Epithelial cell of proximal tubule (primary cell): ENCODE measurements around the gene PPP1R1A. TPM values are rescaled to one million over a fixed set of nuclear protein-coding genes. Genes with fewer than 3 reads are reported as not detected.

Experiments
- DNase-seq: peaks from one replicate; pipeline ENCODE4 v3.0.0-alpha.2; 2011; ENCODE audit warnings: low read depth
- H3K4me3 ChIP-seq: 2 replicates; pipeline ENCODE4 v1.5.1; 2011; ENCODE audit warnings: low read depth, mild to moderate bottlenecking, low read length
- CTCF ChIP-seq: conservative IDR thresholded peaks from 2 replicates; pipeline ENCODE4 v1.5.1; 2012; ENCODE audit warnings: low read depth, mild to moderate bottlenecking, low read length
- total RNA-seq: library from RNA; depleted of rRNA; stranded (reverse); fragments of >200 nt; gene quantifications from 2 replicates; pipeline ENCODE4 v1.2.3, GENCODE V29; 2015

PPP1R1A gene
- total RNA-seq, 1 donor from 2014 or later: 11.1 TPM

DNA sequence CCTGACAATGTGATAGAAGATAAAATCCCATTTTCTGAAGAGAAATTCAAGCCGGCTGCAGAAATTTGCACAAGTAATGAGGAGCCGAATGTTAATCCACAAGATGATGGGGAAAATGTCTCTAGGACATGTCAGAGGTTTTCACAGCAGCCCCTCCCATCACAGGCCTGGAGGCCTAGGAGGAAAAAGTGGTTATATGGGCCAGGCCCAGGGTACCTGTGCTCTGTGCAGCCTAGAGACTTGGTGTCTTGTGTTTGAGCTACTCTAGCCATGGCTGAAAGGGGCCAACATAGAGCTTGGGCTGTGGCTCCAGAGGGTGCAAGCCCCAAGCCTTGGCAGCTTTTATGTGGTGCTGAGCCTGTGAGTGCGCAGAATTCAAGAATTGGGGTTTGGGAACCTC is 38.8 kb upstream of the PPP1R1A start:
- TF ChIP-seq CTCF: no peak
- no peak overlapping the region for H3K4me3 ChIP-seq
- no peak for DNase-seq

DNA sequence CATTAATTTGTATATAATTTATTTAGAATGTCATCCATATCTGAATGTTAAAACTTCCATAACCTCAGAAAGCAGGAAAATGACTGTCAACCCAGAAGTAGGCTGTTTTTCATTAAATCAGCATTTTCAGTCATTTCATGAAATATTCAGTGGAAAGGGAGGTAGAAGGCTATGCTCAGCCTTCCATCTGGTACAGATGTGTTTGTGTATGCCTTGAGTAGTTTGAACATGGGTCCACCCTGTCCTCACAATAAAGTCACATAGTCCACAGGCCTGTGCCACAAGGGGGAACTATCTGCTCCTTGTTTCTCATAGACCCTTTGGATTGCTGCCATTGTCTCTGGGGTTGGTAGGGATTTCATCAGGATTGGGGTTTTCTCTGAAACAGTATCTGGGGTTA is 37.1 kb upstream of the PPP1R1A start:
- DNase-seq: no peak
- no peak overlapping the region for H3K4me3 ChIP-seq
- no peak for TF ChIP-seq CTCF

- no peak for DNase-seq
- TF ChIP-seq CTCF: no peak
- no peak overlapping the region for H3K4me3 ChIP-seq
Measured at GRCh38 chr12:54624315-54625279, 36.1 kb upstream of the PPP1R1A start.

DNA sequence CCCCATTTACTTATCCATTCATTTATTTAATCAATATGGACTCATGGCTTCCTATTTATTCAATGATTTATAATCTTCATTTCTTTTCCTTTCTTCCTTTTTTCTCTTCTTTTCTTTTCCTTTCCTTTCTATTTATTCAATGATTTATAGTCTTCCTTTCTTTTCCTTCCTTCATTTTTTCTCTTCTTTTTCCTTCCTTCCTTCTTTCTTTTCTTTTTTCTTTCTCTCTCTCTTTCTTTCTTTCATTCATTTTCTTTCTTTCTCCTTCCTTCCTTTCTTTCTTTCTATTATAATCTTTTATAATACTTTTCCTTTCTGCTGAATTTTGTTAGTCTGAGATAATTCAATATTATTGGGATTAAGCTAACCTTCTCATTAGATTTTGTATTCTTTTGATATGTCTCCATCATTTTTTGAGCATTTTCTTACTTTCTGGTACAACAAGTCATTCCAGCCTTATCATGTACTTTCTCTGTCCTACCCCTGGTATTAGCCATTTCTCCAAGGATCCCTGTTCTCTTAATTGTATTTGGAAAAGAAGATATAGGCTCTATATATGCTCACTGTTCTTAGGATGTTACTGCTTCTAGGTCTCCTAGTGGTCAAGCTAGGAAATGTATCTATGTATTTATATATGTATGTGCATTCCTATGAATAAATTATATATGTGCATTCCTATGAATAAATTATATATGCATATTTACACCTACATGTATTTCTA is 34.2 kb upstream of the PPP1R1A start:
- peak; percentile 27 for TF ChIP-seq CTCF
- no peak overlapping the region for H3K4me3 ChIP-seq
- DNase-seq: no peak

- no peak overlapping the region for H3K4me3 ChIP-seq
- DNase-seq: no peak
- no peak for TF ChIP-seq CTCF
Measured at GRCh38 chr12:54616933-54617680, 28.6 kb upstream of the PPP1R1A start.

GRCh38 chr12:54612225-54612750 is 23.8 kb upstream of the PPP1R1A start:
- no peak for TF ChIP-seq CTCF
- DNase-seq: no peak
- H3K4me3 ChIP-seq: no peak overlapping the region
